T47D (cell line): ENCODE measurements around the gene SDCBP2.

Experiments used
- DNase-seq, 2 experiments: peaks; one replicate each; pipeline versions ENCODE4 v3.0.0 to v3.0.0-alpha.2; 2011 to 2012; ENCODE audit warnings: low read depth in 1 of 2, low spot score in 1 of 2
- JUND ChIP-seq: IDR thresholded peaks from 2 replicates; pipeline ENCODE4 v1.6.1; 2012; ENCODE audit warnings: low read depth
- in situ Hi-C: cut with HindIII; loops from 2 replicates; pipeline ENCODE4 v1.10.0; 2016; ENCODE audit warnings: low sequenced_read_pairs, low pct_unique_long_range_greater_than_20kb

Gene SDCBP2

GRCh38 chr20:1310506-1311190, 18.3 kb downstream of the SDCBP2 start:
- TF ChIP-seq JUND: no peak
- in situ Hi-C loops: loop anchor here (25.0 kb wide), 1 partner anchor 152 kb away; the partner anchor contains the start of gene NSFL1C
- DNase-seq: no peak

GRCh38 chr20:1310071-1310470, 18.9 kb downstream of the SDCBP2 start:
- no peak for DNase-seq
- TF ChIP-seq JUND: no peak
- in situ Hi-C loops: loop anchor here (25.0 kb wide), 1 partner anchor 152 kb away; the partner anchor contains the start of gene NSFL1C

GRCh38 chr20:1309439-1309847, 19.5 kb downstream of the SDCBP2 start:
- DNase-seq: no peak
- in situ Hi-C loops: loop anchor here (25.0 kb wide), 1 partner anchor 153 kb away; the partner anchor contains the start of gene NSFL1C
- TF ChIP-seq JUND: no peak

- no peak for TF ChIP-seq JUND
- no peak for DNase-seq
- in situ Hi-C loops: loop anchor here (25.0 kb wide), 1 partner anchor 154 kb away; the partner anchor contains the start of gene NSFL1C
Observed at GRCh38 chr20:1308702-1309095, 20.2 kb downstream of the SDCBP2 start.

GRCh38 chr20:1308067-1308701, 20.8 kb downstream of the SDCBP2 start:
- TF ChIP-seq JUND: no peak
- DNase-seq: no peak
- in situ Hi-C loops: loop anchor here (25.0 kb wide), 1 partner anchor 154 kb away; the partner anchor contains the start of gene NSFL1C

- no peak for TF ChIP-seq JUND
- DNase-seq: no peak
- in situ Hi-C loops: loop anchor here (25.0 kb wide), 1 partner anchor 155 kb away; the partner anchor contains the start of gene NSFL1C
Observed at GRCh38 chr20:1307571-1307971, 21.4 kb downstream of the SDCBP2 start.

GRCh38 chr20:1307171-1307570, 21.8 kb downstream of the SDCBP2 start:
- DNase-seq: no peak
- in situ Hi-C loops: loop anchor here (25.0 kb wide), 1 partner anchor 155 kb away; the partner anchor contains the start of gene NSFL1C
- no peak for TF ChIP-seq JUND

- in situ Hi-C loops: loop anchor here (25.0 kb wide), 1 partner anchor 156 kb away; the partner anchor contains the start of gene NSFL1C
Observed at GRCh38 chr20:1306316-1307135, 22.4 kb downstream of the SDCBP2 start.

GRCh38 chr20:1305712-1306111, 23.2 kb downstream of the SDCBP2 start:
- in situ Hi-C loops: loop anchor here (25.0 kb wide), 1 partner anchor 157 kb away; the partner anchor contains the start of gene NSFL1C
- DNase-seq: no peak

More at GRCh38 chr20:1306316-1307135, 22.4 kb downstream of the SDCBP2 start:
- no peak for DNase-seq
- no peak for TF ChIP-seq JUND

GRCh38 chr20:1304710-1305515, 24.0 kb downstream of the SDCBP2 start:
- in situ Hi-C loops: loop anchor here (25.0 kb wide), 1 partner anchor 157 kb away; the partner anchor contains the start of gene NSFL1C
- DNase-seq: no peak

More at GRCh38 chr20:1305712-1306111, 23.2 kb downstream of the SDCBP2 start:
- no peak for TF ChIP-seq JUND

GRCh38 chr20:1302685-1303541, 26.0 kb downstream of the SDCBP2 start:
- TF ChIP-seq JUND: no peak
- peak in 1 of 2 experiments; percentile 52 for DNase-seq
- in situ Hi-C loops: loop anchor here (25.0 kb wide), 1 partner anchor 159 kb away; the partner anchor contains the start of gene NSFL1C

More at GRCh38 chr20:1304710-1305515, 24.0 kb downstream of the SDCBP2 start:
- TF ChIP-seq JUND: no peak
